H1 (cell line): ENCODE results near the gene CNPY4. TPM values are rescaled to one million over a fixed set of nuclear protein-coding genes. Genes with fewer than 3 reads are reported as not detected.

Source experiments
- CTCF ChIA-PET: fragments of 300-600 bp; sonication (Branson Sonifier 250); formaldehyde crosslinking; loops from one replicate; lab custom pipeline; 2021; ENCODE audit not compliant: partially characterized antibody; lab: Charles Lee
- POLR2A ChIA-PET: fragments of 300-600 bp; sonication (Branson Sonifier 250); formaldehyde crosslinking; loops from one replicate; lab custom pipeline; 2021; ENCODE audit warnings: inconsistent platforms; ENCODE audit not compliant: partially characterized antibody; lab: Charles Lee
- DNase-seq, 2 experiments: peaks; one replicate each; pipeline versions ENCODE4 v3.0.0 to v3.0.0-alpha.2; 2010 to 2022; ENCODE audit warnings: low spot score in 2 of 2, low read depth in 1 of 2, mixed read lengths in 1 of 2
- FAIRE-seq: peaks from 2 replicates; lab custom pipeline; 2011; peaks lifted over from hg19 to GRCh38; lab: Jason Lieb, UNC
- H2AFZ ChIP-seq: 2 replicates; pipeline ENCODE4 v1.8.1; 2012; ENCODE audit warnings: low read length, inconsistent platforms
- H2AK5ac ChIP-seq: 2 replicates; pipeline ENCODE4 v1.6.1; 2013; ENCODE audit warnings: low read depth, low read length
- H2BK120ac ChIP-seq: replicated peaks from 2 replicates; pipeline ENCODE3; 2013; ENCODE audit warnings: low read depth, low read length, inconsistent platforms
- H2BK12ac ChIP-seq: 2 replicates; pipeline ENCODE4 v1.6.1; 2013; ENCODE audit warnings: low read depth, low read length
- H2BK15ac ChIP-seq: 2 replicates; pipeline ENCODE4 v1.6.1; 2013; ENCODE audit warnings: low read length
- H2BK20ac ChIP-seq: 2 replicates; pipeline ENCODE4 v1.6.1; 2013; ENCODE audit warnings: low read length
- H2BK5ac ChIP-seq: 2 replicates; pipeline ENCODE4 v1.6.1; 2013; ENCODE audit warnings: low read depth, low read length
- H3K14ac ChIP-seq: 2 replicates; pipeline ENCODE4 v1.6.1; 2013; ENCODE audit warnings: inconsistent platforms; ENCODE audit not compliant: insufficient read length
- H3K18ac ChIP-seq: 2 replicates; pipeline ENCODE4 v1.6.1; 2013; ENCODE audit warnings: low read length; ENCODE audit errors: extremely low read depth
- H3K23ac ChIP-seq: 2 replicates; pipeline ENCODE4 v1.6.1; 2013; ENCODE audit warnings: inconsistent platforms; ENCODE audit not compliant: insufficient read length
- H3K23me2 ChIP-seq: 2 replicates; pipeline ENCODE4 v1.6.1; 2013; ENCODE audit warnings: low read depth, low read length
- H3K27ac ChIP-seq: 2 replicates; pipeline ENCODE4 v1.6.1; 2011; ENCODE audit warnings: low read depth, low read length, inconsistent platforms
- H3K27me3 ChIP-seq, 4 experiments: replicated peaks in 1 of 4; 1 replicate in 1 of 4; 2 replicates in 3 of 4; pipeline versions ENCODE4 v1.6.1 to v1.8.1; 2011 to 2013; ENCODE audit warnings: low read length in 3 of 4, mild to moderate bottlenecking in 3 of 4, inconsistent platforms in 2 of 4, mixed read lengths in 2 of 4, moderate library complexity in 1 of 4; ENCODE audit not compliant: control insufficient read depth in 3 of 4, insufficient read depth in 3 of 4; ENCODE audit errors: extremely low read depth in 1 of 4
- H3K36me3 ChIP-seq, 4 experiments: 2 replicates each; pipeline versions ENCODE4 v1.6.1 to v1.8.1; 2011 to 2013; ENCODE audit warnings: mild to moderate bottlenecking in 4 of 4, low read length in 3 of 4, moderate library complexity in 2 of 4, control low read depth in 1 of 4, inconsistent platforms in 1 of 4; ENCODE audit not compliant: insufficient read depth in 4 of 4, control insufficient read depth in 2 of 4
- H3K4ac ChIP-seq: replicated peaks from 2 replicates; pipeline ENCODE3; 2013; ENCODE audit warnings: low read length, low read depth, mixed read lengths, inconsistent platforms; ENCODE audit not compliant: insufficient read length
- H3K4me1 ChIP-seq, 4 experiments: replicated peaks in 1 of 4; 1 replicate in 1 of 4; 2 replicates in 3 of 4; pipeline versions ENCODE4 v1.6.1 to v1.8.1; 2011 to 2013; ENCODE audit warnings: low read length in 3 of 4, inconsistent platforms in 2 of 4, mixed read lengths in 1 of 4; ENCODE audit not compliant: insufficient read depth in 4 of 4, control insufficient read depth in 3 of 4
- H3K4me2 ChIP-seq, 2 experiments: 2 replicates each; pipeline versions ENCODE4 v1.6.1 to v1.8.1; 2011 to 2013; ENCODE audit warnings: low read depth in 2 of 2, low read length in 2 of 2, control low read depth in 1 of 2, inconsistent platforms in 1 of 2, mild to moderate bottlenecking in 1 of 2; ENCODE audit not compliant: insufficient read depth in 1 of 2
- H3K4me3 ChIP-seq, 4 experiments: fragments of 200-600, 300-600 bp in 1 of 4; sonication (generic), shearing (Covaris generic), sonication (Bioruptor Twin) in 1 of 4; 2 replicates each; pipeline versions ENCODE4 v1.5.1 to v1.8.1; 2011 to 2016; ENCODE audit warnings: low read length in 4 of 4, low read depth in 3 of 4, control low read depth in 2 of 4, inconsistent platforms in 2 of 4, mild to moderate bottlenecking in 2 of 4, mixed read lengths in 1 of 4, moderate library complexity in 1 of 4; ENCODE audit not compliant: insufficient read depth in 2 of 4; ENCODE audit errors: extremely low read depth in 1 of 4
- H3K56ac ChIP-seq: replicated peaks from 2 replicates; pipeline ENCODE3; 2013; ENCODE audit warnings: low read depth, mild to moderate bottlenecking, mixed read lengths, low read length, inconsistent platforms; ENCODE audit not compliant: insufficient read length
- H3K79me1 ChIP-seq: 2 replicates; pipeline ENCODE4 v1.6.1; 2013; ENCODE audit warnings: low read depth, low read length, control low read depth
- H3K79me2 ChIP-seq, 2 experiments: 2 replicates each; pipeline versions ENCODE4 v1.6.1 to v1.8.1; 2012 to 2013; ENCODE audit warnings: low read length in 2 of 2, mild to moderate bottlenecking in 2 of 2, inconsistent platforms in 1 of 2; ENCODE audit not compliant: insufficient read depth in 2 of 2, control insufficient read depth in 1 of 2
- H3K9ac ChIP-seq, 4 experiments: replicated peaks in 1 of 4; 1 replicate in 1 of 4; 2 replicates in 3 of 4; pipeline versions ENCODE4 v1.6.1 to v1.8.1; 2011 to 2013; ENCODE audit warnings: low read depth in 3 of 4, low read length in 3 of 4, control low read depth in 2 of 4, mild to moderate bottlenecking in 2 of 4, moderate library complexity in 2 of 4, inconsistent platforms in 1 of 4; ENCODE audit errors: extremely low read depth in 1 of 4
- H3K9me3 ChIP-seq, 2 experiments: 2 replicates each; pipeline versions ENCODE4 v1.6.1 to v1.8.1; 2012 to 2013; ENCODE audit warnings: mild to moderate bottlenecking in 2 of 2, moderate library complexity in 2 of 2, control low read depth in 1 of 2, inconsistent platforms in 1 of 2, low read depth in 1 of 2, low read length in 1 of 2, mixed read lengths in 1 of 2; ENCODE audit not compliant: insufficient read depth in 2 of 2
- H4K20me1 ChIP-seq, 2 experiments: replicated peaks in 1 of 2; 2 replicates each; pipeline versions ENCODE3 to v1.8.1; 2011 to 2013; ENCODE audit warnings: inconsistent platforms in 2 of 2, low read length in 2 of 2, mild to moderate bottlenecking in 1 of 2; ENCODE audit not compliant: insufficient read depth in 2 of 2, control insufficient read depth in 1 of 2
- H4K5ac ChIP-seq: 2 replicates; pipeline ENCODE4 v1.6.1; 2013; ENCODE audit warnings: low read length, low read depth, mixed read lengths, inconsistent platforms; ENCODE audit not compliant: insufficient read length
- H4K8ac ChIP-seq: 2 replicates; pipeline ENCODE4 v1.8.0; 2013; ENCODE audit warnings: mild to moderate bottlenecking, moderate library complexity, low read length, inconsistent platforms; ENCODE audit not compliant: insufficient read depth; ENCODE audit errors: extremely low read depth
- H4K91ac ChIP-seq: replicated peaks from 2 replicates; pipeline ENCODE3; 2013; ENCODE audit warnings: low read length, mixed read lengths, inconsistent platforms; ENCODE audit not compliant: insufficient read length
- GABPA ChIP-seq: IDR thresholded peaks from 2 replicates; pipeline ENCODE4 v1.6.1; 2011; ENCODE audit warnings: mild to moderate bottlenecking, low read length, moderate library complexity, borderline replicate concordance; ENCODE audit not compliant: insufficient read depth
- GTF2F1 ChIP-seq: IDR thresholded peaks from 2 replicates; pipeline ENCODE4 v1.6.1; 2012; ENCODE audit warnings: low read depth, low read length, improper control_type of control experiment, borderline replicate concordance
- KDM1A ChIP-seq: fragments of 200-600, 300-600 bp; sonication (generic); IDR thresholded peaks from 2 replicates; pipeline ENCODE4 v1.7.1; 2016; ENCODE audit warnings: mild to moderate bottlenecking, low read length, borderline replicate concordance
- RAD21 ChIP-seq, 2 experiments: IDR thresholded peaks in 1 of 2; conservative IDR thresholded peaks in 1 of 2; 2 replicates each; pipeline ENCODE4 v1.6.1; 2011; ENCODE audit warnings: low read depth in 2 of 2, low read length in 2 of 2, improper control_type of control experiment in 1 of 2, inconsistent platforms in 1 of 2, mild to moderate bottlenecking in 1 of 2, moderate library complexity in 1 of 2
- SP1 ChIP-seq: IDR thresholded peaks from 2 replicates; pipeline ENCODE4 v1.6.1; 2011; ENCODE audit warnings: low read depth, low read length
- WGBS, 2 experiments: shearing (Covaris generic) in 1 of 2; methylation state at CpG; one replicate each; pipeline versions ENCODE4 v1.1.6 to v1.1.7; 2013 to 2015; ENCODE audit warnings: low lambda C conversion rate in 2 of 2, mixed read lengths in 2 of 2, inconsistent platforms in 1 of 2, low coverage in 1 of 2, missing lambda C conversion rate in 1 of 2; ENCODE audit not compliant: insufficient replicate concordance in 2 of 2, insufficient coverage in 1 of 2, insufficient read length in 1 of 2; ENCODE audit errors: extremely low coverage in 1 of 2, missing lambda C conversion rate in 1 of 2; 5-methylcytosine and 5-hydroxymethylcytosine counted together
- polyA plus RNA-seq, 7 experiments: library from polyadenylated mRNA; depleted of rRNA in 3 of 7; stranded (reverse) in 5 of 7; unstranded in 2 of 7; fragments of >200 nt in 5 of 7; fragments of 200-250 nt in 2 of 7; gene quantifications; 1 replicate in 5 of 7; 2 replicates in 1 of 7; 4 replicates in 1 of 7; pipeline versions ENCODE4 v1.2.1 to v1.2.3, GENCODE V29; 2011 to 2013; ENCODE audit warnings: missing spikeins in 2 of 7, mixed read lengths in 2 of 7
- total RNA-seq: library from RNA; stranded (reverse); fragmentation: NEBNext Ultra II Directional; extraction: Animal tissue kit (Norgen Biotek cat#: 25700); gene quantifications from 2 replicates; pipeline ENCODE4 v1.2.1, GENCODE V29; 2021
- TF ChIP-seq, protein P1 (sequence below): IDR thresholded peaks from 2 replicates; pipeline ENCODE4 v1.6.1; 2011; ENCODE audit warnings: low read depth, mild to moderate bottlenecking, low read length; ENCODE audit not compliant: insufficient read depth

Gene CNPY4
- total and polyA plus RNA-seq, 2 of the 8 experiments (the other 6 are each of a cell fraction or from before 2014, with no cell fraction given): 10.2 to 15.3 TPM

DNA sequence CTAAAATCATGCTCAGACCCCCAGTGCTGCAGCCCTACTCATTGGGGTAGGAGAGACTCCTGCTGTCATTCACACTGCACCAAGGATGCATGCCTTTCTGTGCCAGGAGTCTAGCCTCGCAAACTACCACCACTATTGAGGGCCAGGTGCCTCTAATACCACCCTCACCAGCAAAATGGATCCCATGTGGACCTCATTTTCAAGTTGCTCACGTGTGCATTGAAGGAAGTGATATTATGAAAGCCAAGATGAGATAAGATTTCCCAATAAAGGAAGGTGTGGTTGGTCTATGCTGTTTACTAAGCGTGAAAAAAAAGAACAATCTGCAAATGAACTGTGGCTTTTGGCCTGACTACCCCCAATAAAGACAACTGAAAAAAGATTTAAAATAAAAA, 22.1 kb downstream of the CNPY4 start:
- CTCF ChIA-PET: interaction anchor here (1.0 to 10.2 kb wide), 4 partner anchors 9 to 76 kb away, joined by 3 to 108 read pairs (median 6); no protein-coding TSS in a partner anchor

More for the DNA sequence above, 22.1 kb downstream of the CNPY4 start:
- Histone ChIP-seq H3K36me3 (no peaks in the 10 kb centered on the region), H2BK5ac (no peak overlapping the region), H3K27ac (no peak overlapping the region), H2AFZ (no peak overlapping the region), H3K4me1 (peaks cover 0 to 2% (median 0%) of the 10 kb centered on the region in 4 experiments; a peak in 1 of 7 replicates), H3K9ac (no peak overlapping the region), H2BK15ac (no peak overlapping the region), H3K79me1 (no peaks in the 10 kb centered on the region), H3K23me2 (no peaks in the 10 kb centered on the region), H3K27me3 (no peaks in the 10 kb centered on the region), H2BK12ac (no peak overlapping the region), H2AK5ac (no peak overlapping the region), H3K79me2 (no peaks in the 10 kb centered on the region), H3K4ac (no peak overlapping the region), H3K18ac (no peak overlapping the region), H4K20me1 (no peaks in the 10 kb centered on the region), H2BK20ac (no peak overlapping the region), H4K91ac (no peak overlapping the region), H3K4me3 (no peak overlapping the region), H3K9me3 (no peaks in the 10 kb centered on the region), H4K8ac (no peak overlapping the region), H3K14ac (no peak overlapping the region), H2BK120ac (no peak overlapping the region), H4K5ac (no peak overlapping the region), H3K56ac (no peak overlapping the region), H3K23ac (no peak overlapping the region), H3K4me2 (no peak overlapping the region)
- no peak for FAIRE-seq
- TF ChIP-seq RAD21 (IDR thresholded peaks at IDR 0.05 in 1 of 2, conservative IDR thresholded peaks at IDR 0.05 in 1 of 2; ENCODE audit: low read depth in 2 of 2, low read length in 2 of 2) (no peak), KDM1A (no peak), GTF2F1 (no peak), SP1 (no peak), GABPA (no peak)
- TF ChIP-seq, protein P1, sequence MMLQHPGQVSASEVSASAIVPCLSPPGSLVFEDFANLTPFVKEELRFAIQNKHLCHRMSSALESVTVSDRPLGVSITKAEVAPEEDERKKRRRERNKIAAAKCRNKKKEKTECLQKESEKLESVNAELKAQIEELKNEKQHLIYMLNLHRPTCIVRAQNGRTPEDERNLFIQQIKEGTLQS: no peak
- whole genome bisulfite sequencing, 2 experiments: 87% methylated on average over 3 of the region's 3 CpGs; no CpG with 5 or more reads in 1 of the 2 experiments
- POLR2A ChIA-PET: interaction anchor here (0.6 to 1.4 kb wide), 5 partner anchors 9 to 40 kb away, joined by 3 to 9 read pairs (median 3); partner anchors contain the start of genes AP4M1 and MCM7
- DNase-seq: no peak
